ENCODE data around the gene SLC29A2. TPM values are rescaled to one million over a fixed set of nuclear protein-coding genes. Genes with fewer than 3 reads are reported as not detected.

Gene SLC29A2
- total RNA-seq, 1 experiment from 2014 or later, result 39.7 TPM

DNA sequence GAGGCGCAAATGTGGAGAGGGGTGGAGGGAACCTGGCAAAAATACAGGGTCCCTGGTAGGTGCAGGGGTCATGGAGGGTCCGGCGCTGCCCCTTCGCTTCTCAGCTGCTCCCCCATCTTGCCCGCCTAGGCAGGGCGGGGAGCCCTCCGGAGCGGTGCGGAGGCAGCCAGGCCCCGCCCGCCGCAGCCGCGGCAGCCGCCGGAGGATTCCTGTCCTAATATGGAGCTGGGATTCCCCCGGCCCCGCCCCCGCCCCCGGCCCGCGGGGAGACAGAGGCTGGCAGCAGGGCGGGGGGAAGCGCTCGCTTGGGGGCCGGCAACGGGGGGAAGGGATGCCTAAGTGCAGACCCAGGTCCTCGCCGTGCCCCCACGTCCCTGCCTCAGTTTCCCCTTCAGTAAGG, 48.3 kb upstream of the SLC29A2 start:
- Histone ChIP-seq H3K9ac (ENCODE audit: low read length) (no peak overlapping the region), H3K27me3 (ENCODE audit: insufficient read depth, low read length) (peaks cover 43% of the 10 kb centered on the region), H3K9me2 (ENCODE audit: insufficient read depth) (no peaks in the 10 kb centered on the region), H3K36me3 (ENCODE audit: control insufficient read depth in 1 of 2, insufficient read depth in 2 of 2, low read length in 2 of 2) (no peaks in the 10 kb centered on the region), H3K79me2 (ENCODE audit: insufficient read depth, low read length) (no peaks in the 10 kb centered on the region), H3K9me3 (ENCODE audit: control insufficient read depth in 1 of 2, insufficient read depth in 1 of 2, low read depth in 1 of 2, low read length in 2 of 2) (no peaks in the 10 kb centered on the region), H3K4me1 (ENCODE audit: control insufficient read depth in 1 of 2, insufficient read depth in 2 of 2, low read length in 2 of 2) (peaks cover 12 to 17% of the 10 kb centered on the region in 2 experiments), H3K27ac (ENCODE audit: low read depth, low read length) (no peak overlapping the region), H2AFZ (ENCODE audit: low read depth, low read length, poor library complexity, severe bottlenecking) (no peak overlapping the region), H3K4me3 (replicated peaks in 1 of 2; ENCODE audit: low read depth in 1 of 2, low read length in 2 of 2) (no peak overlapping the region), H4K20me1 (ENCODE audit: insufficient read depth) (no peaks in the 10 kb centered on the region), H3K4me2 (ENCODE audit: low read length) (no peak overlapping the region)
- ChIA-PET RAD21 (ENCODE audit: low non-redundant PET in 1 of 2, low total read pairs in 2 of 2, uncharacterized antibody in 2 of 2, unreplicated experiment in 2 of 2) (no interaction called here), CTCF (interaction anchor here (1.4 kb wide), 1 partner anchor 108 kb away, joined by 3 read pairs; no protein-coding TSS in a partner anchor), POLR2A (no interaction called here)
- no TSS peak for BruUV-seq (replicated peaks)
- ATAC-seq (no peak), DNase-seq (ENCODE audit: low read depth, low spot score) (no peak)
- intact Hi-C loops (cut with micrococcal nuclease), result no loop called here
- no peak for TF ChIP-seq TCF7L2 (IDR thresholded peaks at IDR 0.05; ENCODE audit: borderline replicate concordance, extremely low read depth, insufficient read depth, insufficient read length)
- TF ChIP-seq, protein P1, sequence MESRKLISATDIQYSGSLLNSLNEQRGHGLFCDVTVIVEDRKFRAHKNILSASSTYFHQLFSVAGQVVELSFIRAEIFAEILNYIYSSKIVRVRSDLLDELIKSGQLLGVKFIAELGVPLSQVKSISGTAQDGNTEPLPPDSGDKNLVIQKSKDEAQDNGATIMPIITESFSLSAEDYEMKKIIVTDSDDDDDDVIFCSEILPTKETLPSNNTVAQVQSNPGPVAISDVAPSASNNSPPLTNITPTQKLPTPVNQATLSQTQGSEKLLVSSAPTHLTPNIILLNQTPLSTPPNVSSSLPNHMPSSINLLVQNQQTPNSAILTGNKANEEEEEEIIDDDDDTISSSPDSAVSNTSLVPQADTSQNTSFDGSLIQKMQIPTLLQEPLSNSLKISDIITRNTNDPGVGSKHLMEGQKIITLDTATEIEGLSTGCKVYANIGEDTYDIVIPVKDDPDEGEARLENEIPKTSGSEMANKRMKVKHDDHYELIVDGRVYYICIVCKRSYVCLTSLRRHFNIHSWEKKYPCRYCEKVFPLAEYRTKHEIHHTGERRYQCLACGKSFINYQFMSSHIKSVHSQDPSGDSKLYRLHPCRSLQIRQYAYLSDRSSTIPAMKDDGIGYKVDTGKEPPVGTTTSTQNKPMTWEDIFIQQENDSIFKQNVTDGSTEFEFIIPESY (IDR thresholded peaks at IDR 0.05; ENCODE audit: extremely low read depth, insufficient replicate concordance, low read length), result no peak
- TF ChIP-seq, protein P2, sequence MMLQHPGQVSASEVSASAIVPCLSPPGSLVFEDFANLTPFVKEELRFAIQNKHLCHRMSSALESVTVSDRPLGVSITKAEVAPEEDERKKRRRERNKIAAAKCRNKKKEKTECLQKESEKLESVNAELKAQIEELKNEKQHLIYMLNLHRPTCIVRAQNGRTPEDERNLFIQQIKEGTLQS (IDR thresholded peaks at IDR 0.05), result no peak
- no peak for TF ChIP-seq JUND (IDR thresholded peaks at IDR 0.05)
- TF ChIP-seq SP1 (IDR thresholded peaks at IDR 0.05; ENCODE audit: low read depth), result no peak
- TF ChIP-seq EZH2phosphoT487 (IDR thresholded peaks at IDR 0.05; ENCODE audit: borderline replicate concordance), result no peak
- TF ChIP-seq SRF (IDR thresholded peaks at IDR 0.05; ENCODE audit: low read depth), result no peak
- TF ChIP-seq EZH2 (IDR thresholded peaks at IDR 0.05), result no peak
- TF ChIP-seq CEBPB (IDR thresholded peaks at IDR 0.05; ENCODE audit: low read depth), result no peak

All from HCT116 (cell line).